ENCODE measurements around the gene SPTBN1.

GRCh38 chr2:54408288-54408687 lies 47.8 kb upstream of the SPTBN1 start:
- no peak for TF ChIP-seq MYC (IDR thresholded peaks at IDR 0.05; ENCODE audit: low read depth, low read length)
- TF ChIP-seq POLR2A (IDR thresholded peaks at IDR 0.05; ENCODE audit: low read depth, low read length), result no peak
- no peak for TF ChIP-seq CTCF (IDR thresholded peaks at IDR 0.05; ENCODE audit: extremely low read depth in 1 of 2, insufficient read depth in 1 of 2, low read depth in 1 of 2, low read length in 2 of 2)
- TF ChIP-seq FOS (IDR thresholded peaks at IDR 0.05; ENCODE audit: borderline replicate concordance, insufficient read depth, low read length), result no peak
- TF ChIP-seq EZH2 (IDR thresholded peaks at IDR 0.05; ENCODE audit: borderline replicate concordance, low read depth, low read length, severe bottlenecking), result no peak
- TF ChIP-seq POLR2AphosphoS5 (IDR thresholded peaks at IDR 0.05; ENCODE audit: insufficient read depth, low read depth, low read length), result no peak
